Epithelial cell of esophagus (primary cell): ENCODE measurements around the gene MICU1.
"Not testable (repeated sequence)": the region's sequence is repeated elsewhere in the genome, so short reads cannot be mapped to it uniquely, and the experiment has no call there.

ENCODE experiments used
- DNase-seq: peaks from one replicate; pipeline ENCODE4 v3.0.0; 2010; ENCODE audit warnings: low read depth
- H3K4me3 ChIP-seq: 2 replicates; pipeline ENCODE4 v1.5.1; 2011; ENCODE audit warnings: mild to moderate bottlenecking, low read length, control low read depth
- TF ChIP-seq, protein P1 (sequence below): IDR thresholded peaks from 2 replicates; pipeline ENCODE4 v1.5.1; 2011; ENCODE audit warnings: low read depth, mild to moderate bottlenecking, low read length, control low read depth, inconsistent platforms; ENCODE audit not compliant: insufficient read depth; ENCODE audit errors: missing control alignments

Gene MICU1

DNA sequence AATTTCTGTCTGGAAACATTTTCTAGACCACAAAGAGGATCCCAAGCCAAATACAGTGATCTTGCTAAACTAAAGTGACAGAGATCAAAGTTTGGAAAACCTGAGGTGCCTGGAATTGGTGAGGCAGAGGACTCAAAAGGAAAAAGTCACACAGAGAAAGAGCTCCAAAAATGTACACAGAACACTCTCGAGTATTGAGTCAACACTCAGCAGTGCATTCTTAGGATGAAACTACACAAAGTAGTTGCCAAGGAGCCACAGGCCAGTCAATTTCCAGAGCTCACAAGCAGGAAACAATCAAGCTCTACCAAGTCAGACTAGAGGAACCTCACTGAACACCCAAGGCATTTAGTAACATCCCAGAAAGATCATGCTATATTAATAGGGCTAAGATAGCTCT lies 61.3 kb downstream of the MICU1 start:
- H3K4me3 ChIP-seq, result no peak overlapping the region
- DNase-seq, result peak; percentile 6

DNA sequence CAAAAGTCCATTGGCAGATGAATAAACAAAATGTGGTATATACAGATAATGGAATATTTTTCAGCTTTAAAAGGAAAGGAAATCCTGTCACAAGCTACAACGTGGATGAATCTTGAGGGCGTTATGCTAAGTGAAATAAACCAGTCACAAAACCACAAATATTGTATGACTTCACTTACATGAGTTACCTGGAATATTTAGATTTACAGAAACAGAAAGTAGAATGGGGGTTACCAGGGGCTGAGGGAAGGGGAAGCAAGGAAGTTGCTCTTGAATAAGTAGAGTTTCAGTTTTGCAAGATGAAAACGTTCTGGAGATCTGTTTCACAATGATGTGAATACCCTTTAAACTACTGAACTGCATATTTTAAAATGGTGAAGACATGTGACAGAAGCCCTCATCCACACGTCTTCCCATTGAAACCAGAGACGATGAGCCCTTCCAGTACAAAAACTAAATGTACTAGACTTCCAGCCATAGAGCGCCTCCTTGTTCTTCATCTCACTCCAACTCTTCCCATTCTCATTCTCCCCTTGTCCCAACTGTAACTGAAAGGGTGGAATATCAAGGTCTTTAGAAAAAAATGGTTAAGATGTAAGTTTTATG lies 62.4 kb downstream of the MICU1 start:
- no peak overlapping the region for H3K4me3 ChIP-seq
- TF ChIP-seq, protein P1, sequence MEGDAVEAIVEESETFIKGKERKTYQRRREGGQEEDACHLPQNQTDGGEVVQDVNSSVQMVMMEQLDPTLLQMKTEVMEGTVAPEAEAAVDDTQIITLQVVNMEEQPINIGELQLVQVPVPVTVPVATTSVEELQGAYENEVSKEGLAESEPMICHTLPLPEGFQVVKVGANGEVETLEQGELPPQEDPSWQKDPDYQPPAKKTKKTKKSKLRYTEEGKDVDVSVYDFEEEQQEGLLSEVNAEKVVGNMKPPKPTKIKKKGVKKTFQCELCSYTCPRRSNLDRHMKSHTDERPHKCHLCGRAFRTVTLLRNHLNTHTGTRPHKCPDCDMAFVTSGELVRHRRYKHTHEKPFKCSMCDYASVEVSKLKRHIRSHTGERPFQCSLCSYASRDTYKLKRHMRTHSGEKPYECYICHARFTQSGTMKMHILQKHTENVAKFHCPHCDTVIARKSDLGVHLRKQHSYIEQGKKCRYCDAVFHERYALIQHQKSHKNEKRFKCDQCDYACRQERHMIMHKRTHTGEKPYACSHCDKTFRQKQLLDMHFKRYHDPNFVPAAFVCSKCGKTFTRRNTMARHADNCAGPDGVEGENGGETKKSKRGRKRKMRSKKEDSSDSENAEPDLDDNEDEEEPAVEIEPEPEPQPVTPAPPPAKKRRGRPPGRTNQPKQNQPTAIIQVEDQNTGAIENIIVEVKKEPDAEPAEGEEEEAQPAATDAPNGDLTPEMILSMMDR, result no peak

More for the DNA sequence above, 61.3 kb downstream of the MICU1 start:
- TF ChIP-seq, protein P1, result no peak

DNA sequence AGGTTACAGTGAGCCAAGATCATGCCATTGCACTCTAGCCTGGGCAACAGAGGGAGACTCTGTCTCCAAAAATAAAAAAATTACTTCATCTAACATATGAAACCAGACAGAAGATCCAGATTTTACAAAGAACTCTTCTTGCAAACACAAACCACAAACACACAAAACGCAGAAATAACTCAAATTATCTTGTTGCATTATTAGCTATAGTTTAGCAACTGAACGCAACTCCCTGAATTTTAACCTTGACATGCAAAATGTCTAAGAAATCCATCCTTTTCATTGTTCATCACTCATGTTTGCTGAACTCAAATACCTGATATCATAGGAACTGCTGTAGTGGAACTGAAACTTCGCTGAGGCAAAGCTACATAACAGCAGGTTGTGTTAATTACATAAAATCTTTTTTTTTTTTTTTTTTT lies 64.1 kb downstream of the MICU1 start:
- no peak overlapping the region for H3K4me3 ChIP-seq
- TF ChIP-seq, protein P1, result no peak
- DNase-seq, result no peak

More for the DNA sequence above, 62.4 kb downstream of the MICU1 start:
- DNase-seq, result no peak

DNA sequence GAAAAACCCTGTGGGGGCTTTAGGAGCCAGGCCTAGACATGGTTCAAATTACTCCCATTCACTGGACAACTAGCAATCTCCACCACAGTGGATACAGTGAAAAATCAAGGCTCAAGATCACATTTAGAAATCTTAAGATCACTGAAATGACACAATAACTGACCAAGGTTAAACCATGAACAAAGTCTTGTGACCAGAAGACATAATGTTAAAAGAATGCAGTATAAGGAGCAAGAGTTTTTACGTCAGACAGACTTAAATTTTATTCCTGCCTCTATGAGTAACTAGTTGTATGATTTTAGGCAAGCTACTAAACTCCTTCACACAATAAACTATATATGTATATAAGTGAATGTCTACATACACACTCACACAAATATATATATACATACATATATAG lies 68.5 kb downstream of the MICU1 start:
- DNase-seq, result no peak
- TF ChIP-seq, protein P1, result no peak
- no peak overlapping the region for H3K4me3 ChIP-seq

DNA sequence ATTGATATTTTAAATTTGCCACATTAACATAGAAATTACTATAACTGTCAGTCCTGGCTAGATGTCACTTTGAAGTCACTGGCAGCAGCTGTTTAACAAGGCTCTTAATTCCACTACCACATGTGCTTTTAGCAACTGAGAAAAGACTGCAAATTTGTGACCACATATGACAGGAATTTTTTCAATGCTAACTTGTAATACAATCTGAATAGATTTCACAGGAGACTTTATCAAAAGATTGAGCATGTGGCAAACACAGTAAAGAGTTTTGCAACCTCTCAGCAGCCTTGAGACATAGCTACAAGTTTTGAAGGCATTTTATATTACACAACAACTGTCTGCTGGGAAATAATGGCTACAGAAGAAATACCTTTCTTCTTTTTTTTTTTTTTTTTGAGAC lies 73.0 kb downstream of the MICU1 start:
- no peak overlapping the region for H3K4me3 ChIP-seq
- peak; percentile 76 for DNase-seq
- TF ChIP-seq, protein P1, result no peak

DNA sequence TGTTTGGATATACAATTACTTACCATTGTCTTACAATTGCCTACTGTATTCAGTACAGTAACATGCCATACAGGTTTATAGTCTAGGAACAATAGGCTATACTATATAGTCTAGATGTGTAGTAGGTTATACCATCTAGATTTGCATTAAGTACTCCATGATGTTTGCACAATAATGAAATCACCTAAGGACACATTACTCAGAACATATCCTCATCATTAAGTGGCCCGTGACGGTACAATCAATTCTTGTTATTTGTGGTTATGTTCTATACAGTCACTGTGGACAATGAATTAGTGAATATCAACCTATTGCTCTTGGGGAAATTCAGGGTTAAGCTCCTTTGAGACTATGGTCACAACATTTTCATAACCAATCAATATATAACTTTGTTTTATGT lies 75.6 kb downstream of the MICU1 start:
- DNase-seq, result peak; percentile 49
- TF ChIP-seq, protein P1, result no peak
- H3K4me3 ChIP-seq, result no peak overlapping the region

DNA sequence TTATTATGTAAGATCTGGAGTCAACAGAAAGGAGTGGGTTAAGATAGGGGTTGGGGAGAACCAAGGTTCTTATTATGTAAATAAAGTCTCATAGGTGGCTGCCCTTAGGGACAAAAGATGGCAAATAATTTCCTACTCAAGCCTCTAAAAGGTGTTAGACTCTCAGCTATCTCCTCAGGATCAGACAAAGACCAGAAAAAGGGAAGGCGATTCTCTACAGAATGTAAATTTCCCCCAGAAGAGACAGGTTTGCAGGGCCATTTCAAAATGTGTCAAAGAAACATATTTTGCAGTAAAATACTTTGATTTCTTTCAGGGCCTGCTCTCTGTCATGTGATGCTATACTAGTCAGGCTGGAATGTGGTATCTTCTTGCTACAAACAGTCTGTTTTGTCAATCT lies 80.3 kb downstream of the MICU1 start:
- H3K4me3 ChIP-seq, result no peak overlapping the region
- no peak for DNase-seq
- TF ChIP-seq, protein P1, result no peak

DNA sequence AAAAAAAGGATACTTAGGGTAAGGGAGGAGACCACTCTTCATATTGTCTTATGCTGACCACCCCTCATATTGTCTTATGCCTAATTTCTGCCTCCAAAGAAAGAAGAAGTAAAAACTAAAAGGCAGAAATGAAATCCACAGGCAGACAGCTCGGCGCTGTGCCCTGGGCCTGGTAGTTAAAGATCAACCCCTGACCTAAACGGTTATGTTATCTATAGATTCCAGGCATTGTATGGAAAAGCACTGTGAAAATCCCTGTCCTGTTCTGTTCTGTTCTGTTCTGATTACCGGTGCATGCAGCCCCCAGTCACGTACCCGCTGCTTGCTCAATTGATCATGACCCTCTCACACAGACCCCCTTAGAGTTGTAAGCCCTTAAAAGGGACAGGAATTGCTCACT lies 82.0 kb downstream of the MICU1 start:
- not testable (repeated sequence) for H3K4me3 ChIP-seq, DNase-seq
